ENCODE data around the gene SNAP47.

The SNAP47 gene

GRCh38 chr1:227816750-227817446 is 81.7 kb downstream of the SNAP47 start:
- H2AFZ ChIP-seq (ENCODE audit: low read length) = no peak overlapping the region
- TF ChIP-seq EZH2phosphoT487 (IDR thresholded peaks at IDR 0.05; ENCODE audit: low read length) = no peak
- TF ChIP-seq CTCF (IDR thresholded peaks at IDR 0.05; ENCODE audit: low read length) = no peak
- TF ChIP-seq EZH2 (optimal IDR thresholded peaks at IDR 0.05; ENCODE audit: low read depth, low read length) = no peak
- no peaks in the 10 kb centered on the region for H3K4me1 ChIP-seq (ENCODE audit: low read length)

GRCh38 chr1:227823537-227823936 is 88.3 kb downstream of the SNAP47 start:
- H3K4me2 ChIP-seq (ENCODE audit: low read depth, low read length) = no peak overlapping the region
- no peaks in the 10 kb centered on the region for H4K20me1 ChIP-seq (ENCODE audit: insufficient read depth, low read length)
- no peak overlapping the region for H3K4me3 ChIP-seq (ENCODE audit: low read length)
- no peak overlapping the region for H3K27ac ChIP-seq (ENCODE audit: low read length)
- H3K27me3 ChIP-seq (replicated peaks; ENCODE audit: insufficient read depth, low read length) = no peaks in the 10 kb centered on the region
- H3K9me3 ChIP-seq (replicated peaks; ENCODE audit: insufficient read depth, low read length) = 0 out of 2 replicates have a peak, but pooled peaks cover 2% of the 10 kb centered on the region
- no peaks in the 10 kb centered on the region for H3K36me3 ChIP-seq (replicated peaks; ENCODE audit: insufficient read depth, low read length)
- H3F3A ChIP-seq (ENCODE audit: insufficient read depth, low read length) = no peaks in the 10 kb centered on the region
- no peaks in the 10 kb centered on the region for H3K9me2 ChIP-seq (replicated peaks; ENCODE audit: insufficient read depth, low read length)
- DNase-seq = no peak
- H3K79me2 ChIP-seq (ENCODE audit: low read length) = no peaks in the 10 kb centered on the region
- H2AFZ ChIP-seq (ENCODE audit: low read length) = no peak overlapping the region
- no peak overlapping the region for H3K9ac ChIP-seq (ENCODE audit: low read length)
- TF ChIP-seq EZH2phosphoT487 (IDR thresholded peaks at IDR 0.05; ENCODE audit: low read length) (no peak), EZH2 (optimal IDR thresholded peaks at IDR 0.05; ENCODE audit: low read depth, low read length) (no peak), CTCF (IDR thresholded peaks at IDR 0.05; ENCODE audit: low read length) (no peak)
- no peaks in the 10 kb centered on the region for H3K4me1 ChIP-seq (ENCODE audit: low read length)

More at GRCh38 chr1:227816750-227817446, 81.7 kb downstream of the SNAP47 start:
- Histone ChIP-seq H3K27me3 (replicated peaks; ENCODE audit: insufficient read depth, low read length) (no peaks in the 10 kb centered on the region), H3K9me3 (replicated peaks; ENCODE audit: insufficient read depth, low read length) (0 out of 2 replicates have a peak, but pooled peaks cover 2% of the 10 kb centered on the region), H3K4me2 (ENCODE audit: low read depth, low read length) (no peak overlapping the region), H4K20me1 (ENCODE audit: insufficient read depth, low read length) (no peaks in the 10 kb centered on the region), H3K9ac (ENCODE audit: low read length) (no peak overlapping the region), H3F3A (ENCODE audit: insufficient read depth, low read length) (no peaks in the 10 kb centered on the region), H3K79me2 (ENCODE audit: low read length) (no peaks in the 10 kb centered on the region), H3K4me3 (ENCODE audit: low read length) (no peak overlapping the region), H3K27ac (ENCODE audit: low read length) (no peak overlapping the region), H3K36me3 (replicated peaks; ENCODE audit: insufficient read depth, low read length) (no peaks in the 10 kb centered on the region), H3K9me2 (replicated peaks; ENCODE audit: insufficient read depth, low read length) (no peaks in the 10 kb centered on the region)
- no peak for DNase-seq

DNA sequence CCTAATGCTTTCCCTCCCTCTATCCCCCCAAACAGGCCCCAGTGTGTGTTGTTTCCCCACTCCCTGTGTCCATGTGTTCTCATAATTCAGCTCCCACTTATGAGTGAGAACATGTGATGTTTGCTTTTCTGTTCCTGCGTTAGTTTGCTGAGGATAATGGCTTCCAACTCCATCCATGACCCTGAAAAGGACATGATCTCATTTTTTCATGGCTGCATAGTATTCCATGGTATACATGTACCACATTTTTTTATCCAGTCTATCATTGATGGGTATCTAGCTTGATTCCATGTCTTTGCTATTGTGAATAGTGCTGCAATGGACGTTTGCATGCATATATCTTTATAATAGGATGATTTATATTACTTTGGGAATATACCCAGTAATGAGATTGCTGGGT is 89.0 kb downstream of the SNAP47 start:
- Histone ChIP-seq H3K36me3 (replicated peaks; ENCODE audit: insufficient read depth, low read length) (no peaks in the 10 kb centered on the region), H3K9ac (ENCODE audit: low read length) (no peak overlapping the region), H3K9me3 (replicated peaks; ENCODE audit: insufficient read depth, low read length) (0 out of 2 replicates have a peak, but pooled peaks cover 2% of the 10 kb centered on the region), H4K20me1 (ENCODE audit: insufficient read depth, low read length) (no peaks in the 10 kb centered on the region), H3K4me3 (ENCODE audit: low read length) (no peak overlapping the region), H3K27ac (ENCODE audit: low read length) (no peak overlapping the region), H3K9me2 (replicated peaks; ENCODE audit: insufficient read depth, low read length) (no peaks in the 10 kb centered on the region), H3K79me2 (ENCODE audit: low read length) (no peaks in the 10 kb centered on the region), H3F3A (ENCODE audit: insufficient read depth, low read length) (no peaks in the 10 kb centered on the region), H2AFZ (ENCODE audit: low read length) (no peak overlapping the region), H3K4me1 (ENCODE audit: low read length) (no peaks in the 10 kb centered on the region), H3K27me3 (replicated peaks; ENCODE audit: insufficient read depth, low read length) (no peaks in the 10 kb centered on the region), H3K4me2 (ENCODE audit: low read depth, low read length) (no peak overlapping the region)
- TF ChIP-seq CTCF (IDR thresholded peaks at IDR 0.05; ENCODE audit: low read length) = no peak
- no peak for TF ChIP-seq EZH2phosphoT487 (IDR thresholded peaks at IDR 0.05; ENCODE audit: low read length)
- no peak for TF ChIP-seq EZH2 (optimal IDR thresholded peaks at IDR 0.05; ENCODE audit: low read depth, low read length)
- no peak for DNase-seq

Data from MM.1S (cell line).